Measurements from ENCODE around the gene TACO1. TPM values are rescaled to one million over a fixed set of nuclear protein-coding genes. Genes with fewer than 3 reads are reported as not detected.
A peak's percentile ranks its signal among the peaks of the same experiment; 100 is the strongest.

Gene TACO1
- total and polyA plus RNA-seq, 2 of the 8 experiments (the other 6 are each of a cell fraction or from before 2014, with no cell fraction given): 19.1 to 23.6 TPM

DNA sequence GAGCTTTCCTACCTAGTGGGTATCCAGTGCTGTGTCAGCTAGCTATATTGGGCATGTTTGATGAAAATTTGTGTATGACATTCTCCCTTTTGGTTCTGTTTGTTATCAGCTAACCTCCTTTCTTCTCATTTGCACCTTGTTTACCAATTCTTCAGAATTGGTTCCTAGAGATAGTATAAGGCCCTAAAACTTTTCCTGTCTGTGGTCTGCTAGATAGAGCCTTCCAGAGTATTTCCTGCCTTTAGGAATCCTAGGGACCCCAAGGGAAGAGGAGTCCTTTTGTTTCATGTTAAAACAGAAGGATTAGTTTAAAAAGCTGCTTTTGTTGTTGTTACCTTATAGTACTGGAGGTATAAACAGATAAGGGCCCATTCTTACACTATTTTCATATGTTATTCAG is 33.0 kb downstream of the TACO1 start:
- DNase-seq (ENCODE audit: low read depth in 1 of 2, low spot score in 2 of 2): no peak
- H3K4me2 ChIP-seq (ENCODE audit: insufficient read depth in 1 of 2, low read depth in 2 of 2, low read length in 2 of 2): peak overlapping the region in 1 of 2 experiments; percentile 1; a peak in 1 of 4 replicates

More for the DNA sequence above, 33.0 kb downstream of the TACO1 start:
- FAIRE-seq: no peak
- H3K56ac ChIP-seq (replicated peaks; ENCODE audit: insufficient read length, low read depth, low read length): no peak overlapping the region
- H3K27ac ChIP-seq (ENCODE audit: low read depth, low read length): 0 out of 2 replicates have a peak overlapping the region, but pooled peaks have one; percentile 20
- H4K91ac ChIP-seq (replicated peaks; ENCODE audit: insufficient read length, low read length): no peak overlapping the region
- H3K14ac ChIP-seq (ENCODE audit: insufficient read length): no peak overlapping the region
- ChIA-PET CTCF (ENCODE audit: partially characterized antibody) (interaction anchor here (0.6 to 3.0 kb wide), 9 partner anchors 12 to 146 kb away, joined by 3 to 12 read pairs (median 4); no protein-coding TSS in a partner anchor), POLR2A (ENCODE audit: partially characterized antibody) (interaction anchor here (0.6 kb wide), 1 partner anchor 94 kb away, joined by 4 read pairs; no protein-coding TSS in a partner anchor)
- no peak overlapping the region for H3K23ac ChIP-seq (ENCODE audit: insufficient read length)
- no peak overlapping the region for H3K4ac ChIP-seq (replicated peaks; ENCODE audit: insufficient read length, low read depth, low read length)
- no peaks in the 10 kb centered on the region; a peak in 1 of 4 replicates for H3K79me2 ChIP-seq (ENCODE audit: control insufficient read depth in 1 of 2, insufficient read depth in 2 of 2, low read length in 2 of 2)
- peaks cover 0 to 2% of the 10 kb centered on the region in 2 experiments for H4K20me1 ChIP-seq (replicated peaks in 1 of 2; ENCODE audit: control insufficient read depth in 1 of 2, insufficient read depth in 2 of 2, low read length in 2 of 2)
- no peak overlapping the region for H2AFZ ChIP-seq (ENCODE audit: low read length)
- H3K36me3 ChIP-seq (ENCODE audit: control insufficient read depth in 2 of 4, insufficient read depth in 4 of 4, low read length in 3 of 4): peaks cover 0 to 7% (median 1%) of the 10 kb centered on the region in 4 experiments; a peak in 3 of 8 replicates
- H2BK15ac ChIP-seq (ENCODE audit: low read length): no peak overlapping the region
- no peak overlapping the region for H3K4me3 ChIP-seq (ENCODE audit: extremely low read depth in 1 of 4, insufficient read depth in 2 of 4, low read depth in 3 of 4, low read length in 4 of 4)
- H3K9ac ChIP-seq (replicated peaks in 1 of 4; ENCODE audit: extremely low read depth in 1 of 4, low read depth in 3 of 4, low read length in 3 of 4): no peak overlapping the region; a peak in 1 of 7 replicates
- no peaks in the 10 kb centered on the region; the same call in 1 of the 2 replicates for H3K23me2 ChIP-seq (ENCODE audit: low read depth, low read length)
- H2AK5ac ChIP-seq (ENCODE audit: low read depth, low read length): no peak overlapping the region
- no peak overlapping the region for H3K18ac ChIP-seq (ENCODE audit: extremely low read depth, low read length)
- H3K27me3 ChIP-seq (replicated peaks in 1 of 4; ENCODE audit: control insufficient read depth in 3 of 4, extremely low read depth in 1 of 4, insufficient read depth in 3 of 4, low read length in 3 of 4): no peaks in the 10 kb centered on the region
- no peak overlapping the region for H4K8ac ChIP-seq (ENCODE audit: extremely low read depth, insufficient read depth, low read length)
- H2BK5ac ChIP-seq (ENCODE audit: low read depth, low read length): no peak overlapping the region
- H3K9me3 ChIP-seq (ENCODE audit: insufficient read depth in 2 of 2, low read depth in 1 of 2, low read length in 1 of 2): no peaks in the 10 kb centered on the region
- H2BK20ac ChIP-seq (ENCODE audit: low read length): no peak overlapping the region
- H2BK12ac ChIP-seq (ENCODE audit: low read depth, low read length): no peak overlapping the region
- H4K5ac ChIP-seq (ENCODE audit: insufficient read length, low read depth, low read length): no peak overlapping the region
- peaks cover 0 to 6% (median 4%) of the 10 kb centered on the region in 4 experiments; a peak in 4 of 7 replicates for H3K4me1 ChIP-seq (replicated peaks in 1 of 4; ENCODE audit: control insufficient read depth in 3 of 4, insufficient read depth in 4 of 4, low read length in 3 of 4)
- no peak for TF ChIP-seq RAD21 (IDR thresholded peaks at IDR 0.05 in 1 of 2, conservative IDR thresholded peaks at IDR 0.05 in 1 of 2; ENCODE audit: low read depth in 2 of 2, low read length in 2 of 2)
- TF ChIP-seq, protein P1, sequence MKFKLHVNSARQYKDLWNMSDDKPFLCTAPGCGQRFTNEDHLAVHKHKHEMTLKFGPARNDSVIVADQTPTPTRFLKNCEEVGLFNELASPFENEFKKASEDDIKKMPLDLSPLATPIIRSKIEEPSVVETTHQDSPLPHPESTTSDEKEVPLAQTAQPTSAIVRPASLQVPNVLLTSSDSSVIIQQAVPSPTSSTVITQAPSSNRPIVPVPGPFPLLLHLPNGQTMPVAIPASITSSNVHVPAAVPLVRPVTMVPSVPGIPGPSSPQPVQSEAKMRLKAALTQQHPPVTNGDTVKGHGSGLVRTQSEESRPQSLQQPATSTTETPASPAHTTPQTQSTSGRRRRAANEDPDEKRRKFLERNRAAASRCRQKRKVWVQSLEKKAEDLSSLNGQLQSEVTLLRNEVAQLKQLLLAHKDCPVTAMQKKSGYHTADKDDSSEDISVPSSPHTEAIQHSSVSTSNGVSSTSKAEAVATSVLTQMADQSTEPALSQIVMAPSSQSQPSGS (IDR thresholded peaks at IDR 0.05; ENCODE audit: low read length): no peak
- TF ChIP-seq USF2 (IDR thresholded peaks at IDR 0.05; ENCODE audit: low read length): no peak
- TF ChIP-seq SRF (IDR thresholded peaks at IDR 0.05; ENCODE audit: low read depth, low read length): no peak
- no peak for TF ChIP-seq POLR2A (IDR thresholded peaks at IDR 0.05; ENCODE audit: control extremely low read depth in 1 of 2, low read depth in 2 of 2, low read length in 2 of 2)
- no peak for TF ChIP-seq SAP30 (IDR thresholded peaks at IDR 0.05; ENCODE audit: insufficient read depth, insufficient replicate concordance, low read length)
- TF ChIP-seq EGR1 (IDR thresholded peaks at IDR 0.05; ENCODE audit: borderline replicate concordance, low read depth, low read length): no peak
- no peak for TF ChIP-seq CEBPB (IDR thresholded peaks at IDR 0.05; ENCODE audit: low read depth, low read length)
- no peak for TF ChIP-seq SIRT6 (IDR thresholded peaks at IDR 0.05; ENCODE audit: low read length)
- no peak for TF ChIP-seq CBX5 (IDR thresholded peaks at IDR 0.05; ENCODE audit: low read depth, low read length)
- TF ChIP-seq CHD2 (IDR thresholded peaks at IDR 0.05; ENCODE audit: low read length): no peak
- H2BK120ac ChIP-seq (replicated peaks; ENCODE audit: low read depth, low read length): no peak overlapping the region
- H3K79me1 ChIP-seq (ENCODE audit: low read depth, low read length): no peaks in the 10 kb centered on the region; the same call in 1 of the 2 replicates
